Activated gamma-delta T cell treated with Interleukin-2 at 50 U/mL for 16 hours (primary cell): ENCODE results near the gene APBA2.

Experiments
- DNase-seq: peaks from one replicate; pipeline ENCODE4 v3.0.0-alpha.2; 2020

APBA2 gene

DNA sequence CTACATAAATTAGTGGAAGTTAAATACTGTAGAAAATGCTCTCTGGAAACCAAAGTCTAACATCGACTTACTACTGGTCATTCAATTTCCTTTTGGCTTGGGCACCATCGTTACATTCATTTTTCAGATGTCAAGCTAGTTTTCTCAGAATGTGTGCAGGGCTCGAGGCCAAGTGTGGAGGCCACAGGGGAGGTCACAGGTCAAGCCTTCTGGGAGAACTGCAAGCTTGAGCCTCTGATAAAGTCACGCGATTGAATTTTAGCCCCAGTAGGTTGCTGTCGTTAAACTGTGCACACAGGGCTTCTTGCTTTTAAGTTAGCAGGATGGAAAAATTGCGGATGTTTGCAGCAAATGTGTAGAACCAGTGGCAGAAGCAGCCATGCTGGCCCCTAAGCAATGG, 182.2 kb downstream of the APBA2 start:
- DNase-seq, result no peak

DNA sequence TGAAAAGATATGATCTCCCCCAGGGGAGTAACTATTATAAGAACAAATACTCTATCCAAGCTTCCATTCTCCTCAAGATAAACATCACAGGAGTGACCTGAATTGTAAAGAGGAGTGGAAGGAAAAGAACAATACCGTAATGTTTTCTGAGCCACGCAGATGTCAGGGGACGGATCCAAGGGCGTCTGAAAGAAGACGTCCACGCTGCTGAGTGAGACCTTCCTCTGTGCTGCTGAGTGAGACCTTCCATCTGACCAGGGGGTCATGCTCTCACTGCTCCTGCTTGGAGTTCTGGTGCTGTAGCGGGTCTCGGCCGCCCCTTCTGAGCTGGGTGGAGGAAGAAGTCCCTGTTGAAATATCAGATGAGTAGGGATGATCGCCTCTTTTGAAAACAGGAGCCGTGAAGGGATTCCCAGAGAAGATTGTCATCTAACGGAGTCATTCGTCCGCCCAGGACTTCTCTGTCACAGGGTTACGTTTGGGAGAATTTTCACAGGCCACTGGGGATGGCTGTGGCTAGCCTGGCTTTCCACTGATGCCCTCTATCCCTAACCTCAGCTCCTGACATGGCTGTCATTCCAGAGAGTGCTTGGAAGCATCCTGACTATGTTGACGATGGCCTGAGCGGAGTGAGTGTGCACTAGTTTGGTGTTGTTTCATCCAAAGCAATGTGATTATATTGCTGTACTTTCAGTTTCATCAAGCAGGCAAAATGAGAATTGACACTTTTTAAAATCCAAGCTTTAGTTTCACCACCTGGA, 184.9 kb downstream of the APBA2 start:
- DNase-seq, result no peak

DNA sequence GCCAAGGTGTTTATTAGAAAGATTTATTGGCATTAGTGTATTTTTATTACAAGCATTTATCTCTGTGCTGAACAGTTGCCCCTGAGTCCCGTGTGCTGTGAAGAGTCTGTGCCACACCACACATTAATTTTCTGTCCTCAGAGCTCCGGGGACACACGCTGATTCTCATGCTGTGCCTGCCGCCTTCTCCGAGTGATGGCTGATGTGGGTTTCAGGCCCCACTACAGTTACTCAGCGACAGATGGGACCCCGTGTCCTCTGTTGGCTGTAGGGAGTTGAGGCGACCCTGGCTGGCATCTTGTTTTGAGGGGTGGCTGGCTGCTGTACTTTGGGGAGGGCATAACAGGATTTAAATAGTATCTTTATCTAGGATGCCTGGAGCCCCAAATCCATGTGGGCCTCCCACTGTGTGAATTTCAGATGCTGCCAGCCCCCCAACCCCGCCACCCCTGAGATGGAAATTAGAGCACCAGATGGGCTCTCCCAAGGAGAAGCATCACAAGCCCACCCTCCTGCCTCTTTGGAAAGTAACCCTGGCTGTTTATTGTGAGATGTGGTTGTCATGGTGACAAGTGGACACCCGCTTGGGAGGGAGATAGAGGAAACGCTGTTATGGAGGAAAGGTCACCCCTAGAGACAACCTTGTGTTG, 185.6 kb downstream of the APBA2 start:
- DNase-seq, result no peak

DNA sequence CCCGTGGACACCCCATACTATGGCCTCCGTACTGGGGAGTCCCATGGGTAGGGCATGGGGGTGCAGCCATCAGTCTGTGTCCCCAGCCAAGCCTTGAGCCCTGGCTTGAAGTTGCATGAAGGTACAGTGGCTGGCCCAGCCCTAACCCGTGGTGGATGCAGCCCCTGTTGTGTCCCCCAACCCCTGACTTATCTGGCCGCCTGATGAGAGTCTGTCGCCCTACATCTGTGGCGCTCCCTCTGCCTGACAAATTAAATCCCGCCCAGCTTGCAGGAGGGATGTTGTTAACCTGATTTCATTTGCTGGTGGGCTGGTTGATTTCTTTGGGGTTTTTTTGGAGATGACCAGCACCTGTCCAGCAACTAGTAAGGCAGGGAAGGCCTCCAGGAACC, 186.1 kb downstream of the APBA2 start:
- no peak for DNase-seq

DNA sequence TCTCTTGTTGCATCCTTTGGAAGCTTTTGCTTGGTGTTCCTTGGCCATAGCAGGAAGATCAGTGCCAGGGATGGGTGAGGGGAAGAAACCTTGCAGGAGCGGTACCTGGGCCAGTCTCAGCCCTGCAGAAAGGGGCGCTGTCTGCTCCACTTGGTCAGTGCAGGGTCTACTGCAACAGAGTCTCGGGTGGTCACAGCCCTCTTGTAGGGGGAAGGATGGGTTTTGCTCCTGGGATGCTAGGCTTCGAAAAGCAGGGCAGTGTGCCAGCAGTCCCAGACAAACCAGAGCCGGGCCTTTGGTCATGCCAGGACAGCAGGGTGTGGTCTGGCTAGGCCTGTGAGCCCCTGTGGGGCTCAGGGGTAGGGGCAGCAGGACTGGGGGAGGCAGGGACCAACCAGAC, 186.7 kb downstream of the APBA2 start:
- no peak for DNase-seq

DNA sequence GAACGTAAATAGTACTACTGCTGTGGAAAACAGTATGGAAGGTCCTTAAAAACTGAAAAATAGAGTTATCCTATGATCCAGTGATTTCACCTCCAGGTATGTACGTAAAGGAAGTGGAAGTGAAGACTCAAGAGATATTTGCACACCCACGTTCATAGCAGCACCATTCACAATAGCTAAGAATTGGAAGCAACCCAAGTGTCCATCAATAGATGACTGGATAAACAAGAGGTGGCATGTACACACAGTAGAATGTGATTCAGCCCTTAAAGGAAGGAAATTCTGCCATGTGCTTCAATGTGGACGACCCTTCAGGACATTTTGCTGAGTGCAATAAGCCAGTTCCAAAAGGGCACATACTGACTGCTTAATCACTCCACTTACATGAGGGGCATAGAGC, 188.3 kb downstream of the APBA2 start:
- no peak for DNase-seq

DNA sequence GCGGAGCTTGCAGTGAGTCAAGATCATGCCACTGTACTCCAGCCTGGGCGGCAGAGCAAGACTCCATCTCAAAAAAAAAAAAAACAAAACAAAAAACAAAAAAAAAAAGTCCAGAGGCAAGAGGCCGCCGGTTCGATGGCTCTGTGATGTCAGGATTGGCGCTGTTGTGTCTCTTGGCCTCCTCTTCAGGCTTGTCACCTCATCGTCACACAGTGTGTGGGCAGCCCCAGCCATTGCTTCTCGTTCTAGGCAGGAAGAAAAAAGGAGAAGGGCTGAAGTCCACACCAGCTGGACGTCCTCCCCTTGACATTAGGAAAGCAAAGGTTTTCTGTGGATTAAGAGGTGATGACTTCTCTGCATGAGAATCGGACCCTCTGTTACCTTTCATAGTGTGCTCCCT, 192.8 kb downstream of the APBA2 start:
- DNase-seq, result no peak

DNA sequence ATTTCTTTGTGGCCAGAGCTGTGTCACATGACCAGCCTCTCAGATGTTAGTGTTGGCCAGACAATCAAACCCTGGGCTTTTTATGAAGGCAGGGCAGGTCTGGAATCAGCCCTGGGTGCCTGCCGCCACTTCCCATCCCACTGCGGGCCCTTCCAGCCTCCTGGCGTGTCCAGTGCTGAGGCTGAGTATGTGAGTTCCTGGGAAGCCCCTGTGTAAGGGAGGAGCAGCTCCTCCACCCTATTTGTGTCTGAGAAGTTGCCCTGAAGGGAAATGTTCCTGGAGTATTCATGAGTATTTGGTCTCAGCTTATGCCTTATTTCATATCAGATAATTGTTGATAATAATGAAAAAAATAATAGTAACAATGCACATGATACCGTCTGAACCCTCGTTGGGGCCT, 193.7 kb downstream of the APBA2 start:
- DNase-seq, result no peak

DNA sequence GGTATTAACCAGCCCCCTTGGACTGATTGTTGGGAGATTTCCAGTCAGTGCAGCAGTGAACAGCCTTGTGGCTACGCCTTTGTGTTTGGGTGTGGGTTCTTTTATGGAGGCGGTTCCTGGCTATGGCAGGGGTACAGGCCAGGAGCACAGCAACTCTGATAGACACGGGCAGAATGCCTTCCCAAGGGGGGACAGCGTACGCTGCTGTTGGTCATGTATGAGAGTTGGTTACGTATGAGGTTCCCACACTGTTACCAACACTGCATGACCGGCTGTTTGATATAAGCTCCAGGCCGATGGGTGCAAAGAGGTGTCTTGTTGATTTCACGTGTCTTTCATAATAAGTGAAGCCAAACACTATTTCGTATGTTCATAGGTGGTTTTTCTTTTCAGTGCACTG, 196.0 kb downstream of the APBA2 start:
- DNase-seq, result no peak

DNA sequence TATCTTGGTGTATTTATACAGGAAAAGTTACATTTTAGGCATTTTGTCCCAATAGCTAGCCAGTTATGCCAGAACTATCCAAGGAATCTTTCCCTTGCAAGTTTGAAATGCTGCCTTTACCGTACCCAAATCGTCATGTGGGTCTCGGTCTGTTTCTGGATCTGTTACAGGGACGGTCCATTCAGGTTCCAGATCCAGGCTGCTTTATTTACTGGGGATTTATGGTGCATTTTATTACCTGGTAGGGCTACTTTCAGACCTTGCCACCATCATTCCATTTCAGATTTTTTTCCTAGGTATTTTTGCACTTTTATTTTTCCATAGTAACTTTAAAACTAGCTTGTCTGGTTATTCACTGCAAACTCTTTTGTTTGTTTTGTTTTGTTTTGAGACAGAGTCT, 197.4 kb downstream of the APBA2 start:
- DNase-seq, result no peak

DNA sequence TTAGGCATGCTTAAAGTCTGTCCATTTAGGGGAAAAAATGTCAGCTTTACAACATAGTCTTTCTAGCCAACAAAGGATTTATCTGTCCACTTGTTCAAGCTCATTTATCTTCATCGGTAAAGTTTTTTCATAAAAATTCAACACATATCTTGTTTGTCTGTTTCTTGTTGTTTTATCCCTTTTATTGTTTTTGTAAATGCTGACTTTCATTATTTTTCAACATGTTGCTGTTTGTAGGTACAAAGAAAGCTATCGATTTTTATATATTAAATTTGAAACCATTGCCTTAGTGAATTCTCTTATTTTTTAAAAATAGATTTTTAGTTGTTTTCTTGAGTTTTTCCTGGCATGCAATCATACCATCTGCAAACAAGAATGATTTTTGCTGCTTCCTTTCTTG, 198.1 kb downstream of the APBA2 start:
- DNase-seq, result no peak

DNA sequence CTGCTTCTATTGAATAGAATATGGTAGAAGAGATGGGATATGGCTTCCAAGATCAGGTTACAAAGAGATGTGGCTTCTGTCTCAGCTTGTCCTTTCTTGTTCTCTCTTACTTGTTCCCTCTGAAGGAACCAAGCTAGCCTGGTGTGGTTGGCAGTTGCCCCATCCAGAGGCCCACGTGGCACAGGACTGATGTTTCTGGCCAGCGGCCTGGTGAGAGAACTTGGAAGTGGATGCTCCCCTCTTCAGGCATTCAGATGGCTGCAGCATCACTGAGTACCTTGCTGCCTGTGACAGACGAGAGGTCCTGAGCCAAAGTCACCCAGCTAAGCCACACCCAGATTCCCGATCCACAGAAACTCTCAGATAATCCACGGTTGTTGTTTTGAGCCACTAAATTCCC, 200.2 kb downstream of the APBA2 start:
- DNase-seq, result no peak

DNA sequence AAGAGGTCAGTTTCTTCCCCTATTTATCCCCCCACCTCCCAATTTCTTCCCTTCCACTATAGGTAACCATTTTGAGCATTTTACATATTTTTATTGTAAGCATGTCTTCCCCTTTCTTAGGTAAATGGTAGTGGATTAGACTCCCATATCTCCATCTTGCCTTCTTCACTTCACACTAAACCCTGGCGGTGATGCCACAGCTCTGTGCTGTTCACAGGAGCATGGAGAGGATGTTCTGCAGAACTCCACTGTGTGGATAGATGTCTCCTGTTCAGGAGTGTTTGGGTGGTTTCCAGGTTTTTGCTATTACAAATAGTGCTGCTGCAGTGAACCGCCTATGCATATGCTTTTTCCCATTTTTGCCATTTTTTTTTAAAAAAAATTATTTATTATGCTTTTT, 201.1 kb downstream of the APBA2 start:
- no peak for DNase-seq

DNA sequence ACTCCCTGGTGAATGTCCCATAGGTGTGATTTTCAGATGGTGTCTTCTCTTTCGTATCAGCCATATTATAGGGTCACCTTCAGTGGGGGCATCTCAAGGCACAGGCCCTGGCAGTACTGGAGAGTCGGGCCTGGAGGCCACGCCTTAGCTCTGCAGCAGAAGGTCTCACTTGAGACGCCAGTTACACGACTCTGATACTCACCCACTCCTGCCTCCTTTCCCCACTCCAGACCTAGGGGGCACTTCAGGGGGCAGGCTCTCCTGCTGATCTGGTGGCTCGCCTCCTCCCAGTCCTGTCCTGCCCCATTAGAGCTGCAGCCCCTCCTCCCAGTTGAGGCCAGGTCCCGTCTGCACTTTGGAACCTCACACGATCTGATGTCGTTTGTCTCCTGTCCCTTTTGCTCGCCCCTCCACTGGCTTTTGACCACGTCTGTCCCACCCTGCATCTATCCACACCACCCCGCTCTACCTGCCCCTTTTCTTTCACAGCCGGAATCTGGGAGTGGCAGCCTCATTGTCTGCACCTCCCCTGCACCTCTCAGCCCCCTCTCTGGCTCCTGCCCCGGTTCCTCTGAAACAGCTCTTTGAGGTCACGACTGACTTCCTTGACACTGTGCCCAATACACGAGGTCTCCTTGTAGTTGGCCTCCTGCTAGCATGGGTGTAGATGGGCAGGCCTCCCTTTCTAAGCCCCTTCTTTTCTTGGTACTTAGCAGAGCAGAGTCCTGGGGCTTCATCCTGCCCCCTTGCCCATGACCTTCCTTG, 201.9 kb downstream of the APBA2 start:
- DNase-seq, result no peak

DNA sequence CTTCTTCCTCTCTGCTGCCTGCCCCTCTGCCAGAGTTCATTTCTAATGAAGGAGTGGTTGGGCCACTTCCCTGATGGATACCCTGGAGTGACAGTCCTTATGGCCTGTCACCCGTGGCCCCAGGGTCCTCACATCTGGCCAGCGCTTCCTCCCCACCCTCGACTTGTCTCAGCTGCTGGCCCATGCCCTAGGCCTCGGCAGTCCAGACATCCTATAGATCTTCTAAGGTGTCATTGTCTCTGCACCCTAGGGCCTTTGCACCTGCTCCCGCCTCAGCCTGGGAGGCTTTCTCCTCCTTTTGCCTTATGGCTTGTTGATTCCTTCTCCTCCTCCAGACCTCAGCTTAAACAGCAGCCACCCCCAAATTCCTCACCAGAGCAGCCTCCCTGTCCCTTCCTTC, 202.9 kb downstream of the APBA2 start:
- no peak for DNase-seq

DNA sequence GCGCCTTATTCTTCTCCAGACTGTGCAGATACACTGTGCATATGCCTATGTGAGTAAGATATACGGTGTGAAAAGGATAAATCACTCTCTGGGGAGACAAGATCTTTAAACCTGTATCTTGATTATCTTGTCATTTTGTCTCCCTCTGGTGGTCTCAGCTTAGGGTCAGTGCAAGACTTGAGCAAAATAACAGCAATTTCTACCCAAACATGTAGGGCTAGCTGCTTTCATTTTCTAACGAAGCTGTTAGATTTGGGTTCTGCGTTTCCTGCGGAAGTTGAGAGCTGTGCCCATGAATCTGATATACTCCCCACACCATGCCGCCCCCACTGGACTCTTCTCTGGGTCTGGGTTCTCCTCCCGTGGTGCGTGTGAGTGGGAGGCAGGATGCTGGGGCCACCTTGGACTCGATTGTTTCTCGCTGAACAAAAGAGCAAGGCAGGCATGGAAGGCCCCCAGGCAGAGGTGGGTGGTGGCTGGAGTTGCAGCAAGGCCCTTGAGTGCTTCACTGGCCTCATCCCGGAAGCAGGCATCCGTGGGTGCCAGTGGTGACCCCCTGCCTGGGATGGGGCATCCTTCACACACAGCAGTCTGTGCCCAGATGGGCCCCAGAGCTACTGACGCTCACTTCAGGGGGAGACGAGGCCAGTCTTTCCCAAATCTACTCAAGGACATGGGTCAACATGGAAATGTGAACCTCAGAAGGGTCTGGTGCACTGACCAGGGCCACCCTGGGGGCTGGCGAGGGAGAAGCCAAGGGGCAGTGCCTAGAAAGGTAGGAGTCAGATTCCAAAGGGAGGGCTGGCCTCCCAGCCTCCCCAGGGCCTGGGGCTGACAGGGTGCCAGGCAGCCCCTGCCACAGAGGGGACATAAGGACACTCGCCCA, 204.2 kb downstream of the APBA2 start:
- DNase-seq, result peak; percentile 28

DNA sequence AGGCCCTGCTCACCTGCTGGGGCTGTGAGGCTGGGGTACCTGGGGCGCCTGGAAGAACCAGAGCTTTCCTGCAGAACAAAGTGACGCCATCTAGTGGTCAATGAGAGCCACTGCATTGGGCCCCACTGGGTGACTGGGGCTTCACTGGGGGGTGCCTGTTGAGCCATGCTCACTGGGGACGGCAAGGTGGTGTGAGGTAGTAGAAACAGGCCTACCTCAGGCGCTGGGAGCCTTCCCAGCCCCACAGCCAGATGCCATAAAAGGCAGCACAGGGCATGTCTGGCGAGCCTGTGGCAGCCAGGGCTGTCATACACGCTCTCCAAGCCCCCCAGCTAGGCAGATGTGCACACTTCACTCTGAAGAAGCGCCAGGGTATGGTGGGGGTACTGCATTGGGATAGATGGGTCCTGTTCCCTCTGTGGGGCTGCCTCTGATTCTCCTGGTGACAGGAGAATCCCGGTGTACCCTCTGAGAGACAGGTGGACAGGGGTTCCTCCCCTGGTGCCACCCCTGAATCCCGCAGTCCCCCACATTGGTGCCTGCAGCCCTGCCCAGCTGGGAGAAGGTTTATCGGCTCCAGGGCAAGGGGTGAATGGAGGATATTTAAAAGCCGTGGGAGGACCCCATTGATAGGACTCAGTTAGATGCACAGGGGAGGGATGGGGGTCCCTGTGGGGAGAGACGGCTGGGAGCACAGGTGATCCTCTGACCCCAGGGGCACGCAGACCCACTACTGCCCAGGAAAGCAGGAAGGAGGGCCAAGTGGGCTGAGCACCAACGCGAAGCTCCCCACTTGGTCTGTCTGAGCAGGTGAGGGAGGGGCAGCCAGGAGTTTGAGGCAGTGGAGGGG, 205.1 kb downstream of the APBA2 start:
- DNase-seq, result peak; percentile 56

DNA sequence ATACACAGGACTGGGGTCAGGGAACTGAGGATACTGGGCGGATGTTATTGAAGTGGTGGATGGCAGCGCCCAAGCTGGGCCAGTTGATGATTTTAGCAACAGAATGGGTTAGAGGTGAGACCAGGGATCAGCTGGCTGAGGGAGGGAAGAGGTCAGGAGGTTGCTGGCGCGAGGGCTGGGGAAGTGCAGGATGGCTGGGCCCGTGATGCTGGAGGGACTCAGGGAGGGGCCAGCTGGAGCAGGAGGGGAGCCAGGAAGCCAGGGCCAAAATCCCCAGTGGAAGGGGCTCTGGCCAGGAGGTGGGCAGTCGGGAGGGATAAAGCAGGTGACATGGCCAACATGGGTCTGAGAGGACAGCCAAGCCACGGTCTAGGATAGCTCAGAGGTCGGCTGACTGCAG, 205.9 kb downstream of the APBA2 start:
- DNase-seq, result no peak

DNA sequence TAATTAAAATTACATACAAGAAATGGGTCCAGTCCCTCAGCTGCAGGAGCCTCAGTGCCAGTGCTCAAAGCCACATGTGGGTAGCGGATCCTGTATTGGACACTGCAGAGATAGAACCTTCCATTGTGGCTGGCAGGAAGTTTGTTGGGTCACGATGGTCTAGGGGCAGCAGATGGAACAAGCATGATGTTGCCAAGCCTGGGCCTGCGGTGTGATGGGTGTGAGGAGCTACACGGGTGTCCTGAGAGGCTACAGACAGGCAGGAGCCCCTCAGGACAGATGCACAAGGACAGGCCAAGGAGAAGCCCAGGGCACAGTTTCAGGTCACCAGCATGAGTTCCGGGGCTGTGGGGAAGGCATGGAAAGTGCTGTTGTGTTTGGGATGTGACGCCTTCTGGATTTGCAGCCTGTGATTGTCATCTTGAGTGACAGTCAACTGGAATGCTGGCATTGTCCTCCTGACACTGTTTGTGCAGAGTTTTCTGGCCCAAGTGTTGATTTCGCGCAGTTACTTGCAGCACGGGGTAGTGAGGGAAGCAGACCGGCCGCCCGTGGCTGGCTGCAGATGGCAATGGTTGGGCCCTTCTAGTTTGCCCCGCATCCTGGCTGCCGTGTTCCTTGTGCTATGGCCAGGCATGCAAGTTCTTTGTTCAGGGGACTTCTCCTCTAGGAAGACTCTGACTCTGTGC, 206.7 kb downstream of the APBA2 start:
- no peak for DNase-seq

DNA sequence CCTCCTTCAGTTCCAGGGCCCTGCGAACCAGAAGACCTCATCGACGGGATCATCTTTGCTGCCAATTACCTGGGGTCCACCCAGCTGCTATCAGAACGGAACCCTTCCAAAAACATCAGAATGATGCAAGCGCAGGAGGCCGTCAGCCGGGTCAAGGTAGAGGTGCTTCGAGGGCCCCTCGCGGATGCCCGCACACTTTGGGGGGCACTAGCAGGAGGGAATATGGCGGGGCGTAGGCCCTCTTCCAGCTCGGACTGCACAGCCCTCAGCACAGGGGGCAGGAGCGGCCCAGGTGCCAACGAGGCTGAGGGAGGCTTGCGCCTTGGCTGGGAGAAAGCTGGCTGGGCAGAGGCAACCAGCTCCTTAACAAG, 207.3 kb downstream of the APBA2 start:
- DNase-seq, result no peak

DNA sequence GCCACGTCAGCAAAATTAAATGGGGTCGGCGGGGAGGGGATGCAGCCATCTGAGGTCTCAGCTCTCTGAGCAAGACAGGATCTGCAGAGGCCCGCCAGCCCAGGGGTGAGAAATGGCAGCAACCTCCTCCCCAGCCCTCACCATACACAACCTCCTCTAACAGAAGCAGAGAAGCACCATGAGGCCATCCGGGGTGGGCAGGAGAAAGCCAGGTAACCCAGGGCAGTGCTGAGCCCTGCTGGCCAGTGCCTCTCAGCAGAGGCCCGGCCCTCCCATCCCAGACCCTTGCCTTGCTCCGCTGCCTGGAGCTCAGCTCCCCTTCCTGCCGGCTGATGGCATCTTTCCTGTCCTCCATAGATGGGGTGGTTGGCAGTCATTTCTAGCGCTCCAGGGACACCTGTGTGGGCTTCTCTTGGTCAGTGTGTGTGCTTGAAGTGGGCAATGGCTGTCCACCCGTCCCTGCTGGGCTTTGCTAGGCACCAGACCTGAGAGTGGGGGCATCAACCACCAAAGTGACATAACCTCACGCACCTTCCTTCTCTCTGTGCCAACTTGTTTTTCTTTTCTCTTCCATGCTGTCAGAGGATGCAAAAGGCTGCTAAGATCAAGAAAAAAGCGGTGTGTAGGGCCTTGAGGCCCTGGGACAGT, 208.0 kb downstream of the APBA2 start:
- DNase-seq, result no peak
